IMR-90 (cell line): ENCODE measurements around the gene PDK4. TPM values are rescaled to one million over a fixed set of nuclear protein-coding genes. Genes with fewer than 3 reads are reported as not detected.

ENCODE experiments used
- ATAC-seq: fragments of 200-7000 bp; cut with Tn5 transposase; 2 replicates; pipeline ENCODE4 v1.9.1; 2020; ENCODE audit warnings: low read depth, mild to moderate bottlenecking, moderate library complexity
- BruUV-seq: library from RNA; stranded (reverse); fragments of 400-500 nt; replicated peaks from 2 replicates; lab custom pipeline; 2021; lab: Mats Ljungman, UMichigan
- CTCF ChIA-PET: fragments of 300-600 bp; formaldehyde crosslinking; extraction: SDS; loops from one replicate; lab custom pipeline; 2021; ENCODE audit warnings: antibody characterized with exemption; lab: Yijun Ruan, JAX
- POLR2A ChIA-PET: fragments of 300-600 bp; sonication (Branson Sonifier 250); formaldehyde crosslinking; loops from one replicate; lab custom pipeline; 2022; ENCODE audit warnings: antibody characterized with exemption; ENCODE audit not compliant: unreplicated experiment; lab: Charles Lee
- DNase-seq: peaks from one replicate; pipeline ENCODE4 v3.0.0; 2013
- H2AFZ ChIP-seq: replicated peaks from 2 replicates; pipeline ENCODE3; 2013; ENCODE audit warnings: low read length, mild to moderate bottlenecking; ENCODE audit not compliant: poor library complexity
- H2AK5ac ChIP-seq: 2 replicates; pipeline ENCODE4 v1.6.1; 2013; ENCODE audit warnings: low read depth, low read length, inconsistent platforms
- H2AK9ac ChIP-seq: replicated peaks from 2 replicates; pipeline ENCODE3; 2013; ENCODE audit warnings: mild to moderate bottlenecking, low read depth, low read length, moderate library complexity; ENCODE audit not compliant: poor library complexity
- H2BK120ac ChIP-seq: 2 replicates; pipeline ENCODE4 v1.6.1; 2013; ENCODE audit warnings: low read depth, low read length, inconsistent platforms
- H2BK15ac ChIP-seq: 3 replicates; pipeline ENCODE4 v1.6.1; 2013; ENCODE audit warnings: low read depth, low read length, inconsistent platforms
- H2BK20ac ChIP-seq: 2 replicates; pipeline ENCODE4 v1.6.1; 2013; ENCODE audit warnings: low read depth, mild to moderate bottlenecking, inconsistent platforms, low read length, moderate library complexity
- H2BK5ac ChIP-seq: 2 replicates; pipeline ENCODE4 v1.6.1; 2013; ENCODE audit warnings: mild to moderate bottlenecking, low read depth, low read length, inconsistent platforms; ENCODE audit not compliant: poor library complexity, severe bottlenecking
- H3K14ac ChIP-seq: replicated peaks from 2 replicates; pipeline ENCODE4 v1.6.1; 2013; ENCODE audit warnings: low read depth, low read length, inconsistent platforms
- H3K18ac ChIP-seq: 2 replicates; pipeline ENCODE4 v1.6.1; 2013; ENCODE audit warnings: low read depth, low read length, control low read depth
- H3K23ac ChIP-seq: 2 replicates; pipeline ENCODE4 v1.6.1; 2013; ENCODE audit warnings: low read depth, low read length, inconsistent platforms
- H3K27ac ChIP-seq: 2 replicates; pipeline ENCODE4 v1.5.1; 2013; ENCODE audit warnings: mild to moderate bottlenecking, control low read depth, low read length; ENCODE audit not compliant: insufficient read depth
- H3K27me3 ChIP-seq: 2 replicates; pipeline ENCODE4 v1.6.1; 2013; ENCODE audit warnings: low read length; ENCODE audit not compliant: control insufficient read depth, insufficient read depth
- H3K36me3 ChIP-seq: 2 replicates; pipeline ENCODE4 v1.6.1; 2013; ENCODE audit warnings: low read length, mixed read lengths; ENCODE audit not compliant: control insufficient read depth, insufficient read depth
- H3K4ac ChIP-seq: 2 replicates; pipeline ENCODE4 v1.6.1; 2013; ENCODE audit warnings: low read depth, low read length, inconsistent platforms
- H3K4me1 ChIP-seq: 2 replicates; pipeline ENCODE4 v1.6.1; 2013; ENCODE audit warnings: low read length, mixed read lengths; ENCODE audit not compliant: control insufficient read depth, insufficient read depth
- H3K4me2 ChIP-seq: 2 replicates; pipeline ENCODE4 v1.6.1; 2013; ENCODE audit warnings: low read depth, mild to moderate bottlenecking, control low read depth, low read length, moderate library complexity
- H3K4me3 ChIP-seq: 2 replicates; pipeline ENCODE4 v1.5.1; 2013; ENCODE audit warnings: low read depth, mild to moderate bottlenecking, control low read depth, low read length, moderate library complexity; ENCODE audit not compliant: insufficient read depth
- H3K56ac ChIP-seq: 2 replicates; pipeline ENCODE4 v1.6.1; 2013; ENCODE audit warnings: low read length, inconsistent platforms; ENCODE audit not compliant: insufficient read depth; ENCODE audit errors: extremely low read depth
- H3K79me1 ChIP-seq, 2 experiments: 2 replicates each; pipeline ENCODE4 v1.6.1; 2013; ENCODE audit warnings: low read length in 2 of 2, inconsistent platforms in 1 of 2, low read depth in 1 of 2
- H3K9ac ChIP-seq: 2 replicates; pipeline ENCODE4 v1.6.1; 2013; ENCODE audit warnings: low read depth, low read length, control low read depth
- H3K9me1 ChIP-seq: 2 replicates; pipeline ENCODE4 v1.6.1; 2013; ENCODE audit warnings: low read length, inconsistent platforms; ENCODE audit not compliant: insufficient read depth
- H3K9me3 ChIP-seq: 2 replicates; pipeline ENCODE4 v1.6.1; 2013; ENCODE audit warnings: low read length; ENCODE audit not compliant: control insufficient read depth, insufficient read depth
- H4K20me1 ChIP-seq: 2 replicates; pipeline ENCODE4 v1.6.1; 2013; ENCODE audit warnings: low read length, inconsistent platforms; ENCODE audit not compliant: insufficient read depth
- H4K5ac ChIP-seq: 2 replicates; pipeline ENCODE4 v1.6.1; 2013; ENCODE audit warnings: mild to moderate bottlenecking, low read depth, low read length, control low read depth
- H4K8ac ChIP-seq, 2 experiments: 2 replicates each; pipeline ENCODE4 v1.6.1; 2013; ENCODE audit warnings: low read depth in 2 of 2, low read length in 2 of 2, control low read depth in 1 of 2, inconsistent platforms in 1 of 2
- H4K91ac ChIP-seq: 2 replicates; pipeline ENCODE4 v1.6.1; 2013; ENCODE audit warnings: low read depth, low read length, inconsistent platforms; ENCODE audit not compliant: insufficient read depth
- BHLHE40 ChIP-seq: fragments of 150-350 bp; IDR thresholded peaks from 2 replicates; pipeline ENCODE4 v1.6.1; 2016; ENCODE audit warnings: mild to moderate bottlenecking, low read depth, low read length
- CEBPB ChIP-seq: IDR thresholded peaks from 2 replicates; pipeline ENCODE4 v1.6.1; 2012; ENCODE audit warnings: low read depth, low read length, improper control_type of control experiment
- CHD1 ChIP-seq: IDR thresholded peaks from 2 replicates; pipeline ENCODE4 v1.6.1; 2012; ENCODE audit warnings: low read depth, low read length, improper control_type of control experiment
- FOS ChIP-seq: fragments of 150-350 bp; IDR thresholded peaks from 2 replicates; pipeline ENCODE4 v1.6.1; 2016; ENCODE audit warnings: low read depth, low read length
- MAFK ChIP-seq: IDR thresholded peaks from 2 replicates; pipeline ENCODE4 v1.6.1; 2012; ENCODE audit warnings: low read depth, low read length, improper control_type of control experiment
- MAZ ChIP-seq: IDR thresholded peaks from 2 replicates; pipeline ENCODE4 v1.6.1; 2012; ENCODE audit warnings: low read depth, mild to moderate bottlenecking, low read length, improper control_type of control experiment, moderate library complexity, borderline replicate concordance
- MXI1 ChIP-seq: IDR thresholded peaks from 2 replicates; pipeline ENCODE4 v1.6.1; 2012; ENCODE audit warnings: low read depth, mild to moderate bottlenecking, low read length, moderate library complexity, borderline replicate concordance
- NFE2L2 ChIP-seq: fragments of 150-350 bp; IDR thresholded peaks from 2 replicates; pipeline ENCODE4 v1.6.1; 2016; ENCODE audit warnings: low read depth, mild to moderate bottlenecking, low read length
- POLR2A ChIP-seq: IDR thresholded peaks from 2 replicates; pipeline ENCODE4 v1.6.1; 2012; ENCODE audit warnings: mild to moderate bottlenecking, low read depth, low read length
- RAD21 ChIP-seq: IDR thresholded peaks from 2 replicates; pipeline ENCODE4 v1.6.1; 2012; ENCODE audit warnings: low read length, improper control_type of control experiment
- RCOR1 ChIP-seq: IDR thresholded peaks from 2 replicates; pipeline ENCODE4 v1.6.1; 2012; ENCODE audit warnings: mild to moderate bottlenecking, low read length, improper control_type of control experiment; ENCODE audit not compliant: insufficient replicate concordance
- RFX5 ChIP-seq: IDR thresholded peaks from 2 replicates; pipeline ENCODE4 v1.8.0; 2012; ENCODE audit warnings: low read depth, mild to moderate bottlenecking, low read length, moderate library complexity
- SMC3 ChIP-seq: fragments of 150-350 bp; IDR thresholded peaks from 2 replicates; pipeline ENCODE4 v1.6.1; 2016; ENCODE audit warnings: low read depth, mild to moderate bottlenecking, antibody characterized with exemption, low read length, moderate library complexity
- WGBS, 2 experiments: methylation state at CpG; one replicate each; pipeline versions ENCODE4 v1.1.5 to v1.1.7; 2013; ENCODE audit warnings: missing lambda C conversion rate in 2 of 2; ENCODE audit not compliant: insufficient read length in 1 of 2; ENCODE audit errors: extremely low coverage in 2 of 2; 5-methylcytosine and 5-hydroxymethylcytosine counted together
- dilution Hi-C: fragments of 300-500 bp; cut with HindIII; formaldehyde crosslinking; loops from one replicate; pipeline ENCODE4 v1.14.3; 2018; ENCODE audit warnings: low sequenced_read_pairs; ENCODE audit not compliant: unreplicated experiment
- in situ Hi-C: fragments of 300-500 bp; cut with MboI; formaldehyde crosslinking; loops from 3 replicates; pipeline ENCODE4 v1.14.3; 2019; ENCODE audit warnings: low sequenced_read_pairs, inconsistent platforms, mixed read lengths
- intact Hi-C: fragments of 100-400 bp; cut with micrococcal nuclease; formaldehyde crosslinking; loops from 2 replicates; pipeline ENCODE4 v1.10.0; 2022
- polyA plus RNA-seq, 3 experiments: library from polyadenylated mRNA; depleted of rRNA; stranded (reverse); fragments of >200 nt; gene quantifications; 2 replicates each; pipeline ENCODE4 v1.2.3, GENCODE V29; 2012; ENCODE audit warnings: low replicate concordance in 1 of 3
- total RNA-seq: library from RNA; depleted of rRNA; stranded (reverse); fragments of >200 nt; gene quantifications from 2 replicates; pipeline ENCODE4 v1.2.3, GENCODE V29; 2012
- TF ChIP-seq, protein P1 (sequence below): conservative IDR thresholded peaks from 2 replicates; pipeline ENCODE4 v1.5.1; 2012; ENCODE audit warnings: mild to moderate bottlenecking, low read depth, low read length, improper control_type of control experiment
- TF ChIP-seq, protein P2 (sequence below): fragments of 150-350 bp; IDR thresholded peaks from 2 replicates; pipeline ENCODE4 v1.6.1; 2017; ENCODE audit warnings: mild to moderate bottlenecking, antibody characterized with exemption, low read length, low read depth
- TF ChIP-seq, protein P3 (sequence below): fragments of 150-350 bp; IDR thresholded peaks from 2 replicates; pipeline ENCODE4 v1.6.1; 2016; ENCODE audit warnings: low read depth, mild to moderate bottlenecking, low read length, moderate library complexity, borderline replicate concordance

The PDK4 gene
- total and polyA plus RNA-seq, 2 of the 4 experiments (the other 2 are of a cell fraction), result under 0.01 to 0.03 TPM

DNA sequence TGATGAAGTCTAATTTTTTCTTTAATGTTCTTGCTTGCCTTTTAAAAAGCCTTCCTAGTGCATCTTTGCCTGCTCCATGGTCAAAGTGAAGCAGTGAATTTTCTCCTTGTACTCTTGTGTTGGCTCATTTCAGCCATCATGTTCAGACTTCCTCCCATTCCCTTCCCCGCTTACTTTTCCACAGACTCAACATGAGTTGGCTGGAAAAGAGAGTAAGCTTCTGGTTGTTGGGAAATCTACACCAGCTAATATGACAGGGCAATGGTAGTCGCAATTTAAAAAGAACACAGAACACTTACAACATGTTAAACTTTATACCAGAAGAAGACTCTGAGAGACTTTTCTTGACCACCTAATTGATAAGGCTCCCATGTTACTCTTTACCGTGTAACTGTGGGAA, 24.3 kb upstream of the PDK4 start:
- TF ChIP-seq FOS (no peak), MAFK (no peak), NFE2L2 (no peak), BHLHE40 (no peak), SMC3 (no peak), RFX5 (no peak), CEBPB (no peak), POLR2A (no peak), RCOR1 (no peak), MAZ (no peak), RAD21 (no peak), MXI1 (no peak), CHD1 (no peak)
- TF ChIP-seq, protein P1, sequence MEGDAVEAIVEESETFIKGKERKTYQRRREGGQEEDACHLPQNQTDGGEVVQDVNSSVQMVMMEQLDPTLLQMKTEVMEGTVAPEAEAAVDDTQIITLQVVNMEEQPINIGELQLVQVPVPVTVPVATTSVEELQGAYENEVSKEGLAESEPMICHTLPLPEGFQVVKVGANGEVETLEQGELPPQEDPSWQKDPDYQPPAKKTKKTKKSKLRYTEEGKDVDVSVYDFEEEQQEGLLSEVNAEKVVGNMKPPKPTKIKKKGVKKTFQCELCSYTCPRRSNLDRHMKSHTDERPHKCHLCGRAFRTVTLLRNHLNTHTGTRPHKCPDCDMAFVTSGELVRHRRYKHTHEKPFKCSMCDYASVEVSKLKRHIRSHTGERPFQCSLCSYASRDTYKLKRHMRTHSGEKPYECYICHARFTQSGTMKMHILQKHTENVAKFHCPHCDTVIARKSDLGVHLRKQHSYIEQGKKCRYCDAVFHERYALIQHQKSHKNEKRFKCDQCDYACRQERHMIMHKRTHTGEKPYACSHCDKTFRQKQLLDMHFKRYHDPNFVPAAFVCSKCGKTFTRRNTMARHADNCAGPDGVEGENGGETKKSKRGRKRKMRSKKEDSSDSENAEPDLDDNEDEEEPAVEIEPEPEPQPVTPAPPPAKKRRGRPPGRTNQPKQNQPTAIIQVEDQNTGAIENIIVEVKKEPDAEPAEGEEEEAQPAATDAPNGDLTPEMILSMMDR, result no peak
- TF ChIP-seq, protein P2, sequence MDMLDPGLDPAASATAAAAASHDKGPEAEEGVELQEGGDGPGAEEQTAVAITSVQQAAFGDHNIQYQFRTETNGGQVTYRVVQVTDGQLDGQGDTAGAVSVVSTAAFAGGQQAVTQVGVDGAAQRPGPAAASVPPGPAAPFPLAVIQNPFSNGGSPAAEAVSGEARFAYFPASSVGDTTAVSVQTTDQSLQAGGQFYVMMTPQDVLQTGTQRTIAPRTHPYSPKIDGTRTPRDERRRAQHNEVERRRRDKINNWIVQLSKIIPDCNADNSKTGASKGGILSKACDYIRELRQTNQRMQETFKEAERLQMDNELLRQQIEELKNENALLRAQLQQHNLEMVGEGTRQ, result no peak
- TF ChIP-seq, protein P3, sequence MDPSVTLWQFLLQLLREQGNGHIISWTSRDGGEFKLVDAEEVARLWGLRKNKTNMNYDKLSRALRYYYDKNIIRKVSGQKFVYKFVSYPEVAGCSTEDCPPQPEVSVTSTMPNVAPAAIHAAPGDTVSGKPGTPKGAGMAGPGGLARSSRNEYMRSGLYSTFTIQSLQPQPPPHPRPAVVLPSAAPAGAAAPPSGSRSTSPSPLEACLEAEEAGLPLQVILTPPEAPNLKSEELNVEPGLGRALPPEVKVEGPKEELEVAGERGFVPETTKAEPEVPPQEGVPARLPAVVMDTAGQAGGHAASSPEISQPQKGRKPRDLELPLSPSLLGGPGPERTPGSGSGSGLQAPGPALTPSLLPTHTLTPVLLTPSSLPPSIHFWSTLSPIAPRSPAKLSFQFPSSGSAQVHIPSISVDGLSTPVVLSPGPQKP, result no peak
- no peak overlapping the region for H4K5ac ChIP-seq
- no peaks in the 10 kb centered on the region for H3K4me1 ChIP-seq
- no peak overlapping the region for H4K8ac ChIP-seq
- no peak overlapping the region for H2BK5ac ChIP-seq
- H2BK120ac ChIP-seq, result no peak overlapping the region
- H3K9me3 ChIP-seq, result no peaks in the 10 kb centered on the region
- no peak overlapping the region for H3K4me3 ChIP-seq
- POLR2A ChIA-PET, result no interaction called here
- H3K9me1 ChIP-seq, result no peaks in the 10 kb centered on the region
- no peaks in the 10 kb centered on the region for H3K79me1 ChIP-seq
- no peak overlapping the region for H3K56ac ChIP-seq
- H4K20me1 ChIP-seq, result no peaks in the 10 kb centered on the region
- no peaks in the 10 kb centered on the region for H3K27me3 ChIP-seq
- H2AK5ac ChIP-seq, result no peak overlapping the region
- WGBS, 2 experiments, result no CpG with 5 or more reads among the region's 3 CpGs
- no peak overlapping the region for H2AK9ac ChIP-seq
- no peak overlapping the region for H2BK20ac ChIP-seq
- DNase-seq, result no peak
- no peak overlapping the region for H2AFZ ChIP-seq
- no peak overlapping the region for H3K4me2 ChIP-seq
- dilution Hi-C loops, result no loop called here
- H3K23ac ChIP-seq, result no peak overlapping the region
- H2BK15ac ChIP-seq, result no peak overlapping the region
- intact Hi-C loops, result no loop called here
- no TSS peak for BruUV-seq
- ATAC-seq, result no peak
- CTCF ChIA-PET, result no interaction called here
- no peaks in the 10 kb centered on the region for H3K36me3 ChIP-seq
- in situ Hi-C loops, result no loop called here
- no peak overlapping the region for H3K9ac ChIP-seq
- no peak overlapping the region for H4K91ac ChIP-seq
- H3K4ac ChIP-seq, result no peak overlapping the region
- H3K18ac ChIP-seq, result no peak overlapping the region
- no peak overlapping the region for H3K14ac ChIP-seq
- H3K27ac ChIP-seq, result no peak overlapping the region
